ENCODE data around the gene KBTBD2. TPM values are rescaled to one million over a fixed set of nuclear protein-coding genes. Genes with fewer than 3 reads are reported as not detected.
"Not testable (repeated sequence)": the region's sequence is repeated elsewhere in the genome, so short reads cannot be mapped to it uniquely, and the experiment has no call there.

The KBTBD2 gene
- total RNA-seq, 1 donor from 2014 or later, result 51.1 TPM

DNA sequence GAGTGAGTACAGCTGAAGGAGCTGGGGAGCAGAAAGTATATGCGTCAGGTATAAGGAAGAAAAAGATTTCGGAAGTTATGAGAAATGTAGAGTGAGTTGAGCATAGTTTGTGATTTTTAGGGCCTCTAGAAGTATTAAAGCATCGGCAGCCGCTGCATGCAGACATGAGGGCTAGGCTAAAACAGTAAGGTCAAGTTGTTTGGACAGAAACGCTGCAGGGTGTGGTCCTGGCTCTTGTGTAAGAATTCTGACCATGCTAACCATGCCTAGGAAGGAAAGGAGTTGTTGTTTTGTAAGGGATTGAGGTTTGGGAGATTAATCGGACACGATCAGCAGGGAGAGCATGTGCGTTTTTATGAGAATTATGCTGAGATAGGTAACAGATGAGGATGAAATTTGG is 51.7 kb downstream of the KBTBD2 start:
- not testable (repeated sequence) for H3K9ac ChIP-seq (ENCODE audit: low read depth in 1 of 3, low read length in 3 of 3); H3K9me3 ChIP-seq (ENCODE audit: control insufficient read depth in 3 of 3, low read length in 3 of 3); H3K36me3 ChIP-seq (ENCODE audit: control insufficient read depth in 3 of 3, insufficient read depth in 3 of 3, low read length in 3 of 3); H3K4me3 ChIP-seq (ENCODE audit: low read length in 3 of 3); H3K27ac ChIP-seq (ENCODE audit: low read depth, low read length); H3K4me1 ChIP-seq (ENCODE audit: control insufficient read depth in 3 of 3, insufficient read depth in 3 of 3, low read length in 3 of 3); H3K27me3 ChIP-seq (ENCODE audit: control insufficient read depth in 3 of 3, insufficient read depth in 3 of 3, low read length in 3 of 3)

DNA sequence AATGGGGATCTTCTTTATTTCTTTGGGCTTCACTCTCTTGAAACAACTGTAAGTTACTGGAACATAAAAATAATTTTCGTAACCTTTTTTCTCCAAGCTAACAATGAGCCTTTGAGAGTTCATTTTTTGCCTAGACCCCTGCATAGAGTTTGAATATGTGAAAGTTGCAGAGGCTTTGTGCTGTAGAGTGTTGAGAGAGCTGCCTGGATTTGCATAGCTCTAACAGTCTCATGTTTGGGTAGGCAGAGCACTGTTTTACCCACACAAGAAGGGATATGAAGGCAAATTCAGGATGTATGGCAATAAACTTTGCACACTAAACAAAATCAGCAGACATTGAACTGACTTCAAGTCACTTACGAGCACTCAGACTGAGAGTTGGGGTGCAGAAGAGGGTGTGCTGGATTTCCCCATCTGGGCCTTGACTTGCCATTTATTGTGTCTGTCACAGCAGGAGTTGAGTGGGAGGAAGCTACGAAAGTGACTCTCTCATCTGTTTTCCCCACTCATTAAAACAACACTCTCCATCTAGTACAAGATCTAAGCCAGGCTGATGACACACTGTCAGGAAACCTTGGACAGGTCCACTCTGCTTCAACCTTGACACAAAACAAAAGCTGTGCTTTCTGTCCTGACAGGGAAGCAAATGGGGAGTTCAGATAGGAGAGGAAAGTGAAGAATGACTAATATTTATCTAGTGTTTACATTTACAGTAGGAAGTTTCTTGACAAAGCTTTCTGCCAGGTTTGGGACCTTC is 62.4 kb downstream of the KBTBD2 start:
- not testable (repeated sequence) for H3K9ac ChIP-seq (ENCODE audit: low read depth in 1 of 3, low read length in 3 of 3); H3K36me3 ChIP-seq (ENCODE audit: control insufficient read depth in 3 of 3, insufficient read depth in 3 of 3, low read length in 3 of 3)

More for the DNA sequence above, 62.4 kb downstream of the KBTBD2 start:
- H3K4me1 ChIP-seq (ENCODE audit: control insufficient read depth in 3 of 3, insufficient read depth in 3 of 3, low read length in 3 of 3); H3K27ac ChIP-seq (ENCODE audit: low read depth, low read length); H3K9me3 ChIP-seq (ENCODE audit: control insufficient read depth in 3 of 3, low read length in 3 of 3); H3K4me3 ChIP-seq (ENCODE audit: low read length in 3 of 3); H3K27me3 ChIP-seq (ENCODE audit: control insufficient read depth in 3 of 3, insufficient read depth in 3 of 3, low read length in 3 of 3): not testable (repeated sequence)

Other genes with a start within 250 kb of the KBTBD2 start
- gene FKBP9, start 65.7 kb upstream of the KBTBD2 start, total RNA-seq, result 176 TPM
- 31.3 TPM for gene NT5C3A, start 171.0 kb upstream of the KBTBD2 start, total RNA-seq
- gene RP9, start 217.6 kb upstream of the KBTBD2 start, total RNA-seq, result 15.7 TPM
- 51.7 TPM for gene BBS9, start 237.8 kb upstream of the KBTBD2 start, total RNA-seq

Data from skeletal muscle tissue (tissue), 4 donors.